HG03045 (cell line): ENCODE data around the gene SLC26A9.

Experiments used
- ATAC-seq: cut with Tn5 transposase; IDR thresholded peaks from one replicate; pipeline ENCODE4 v1.9.1; 2021; ENCODE audit warnings: mild to moderate bottlenecking, moderate library complexity; ENCODE audit not compliant: unreplicated experiment

SLC26A9 gene

DNA sequence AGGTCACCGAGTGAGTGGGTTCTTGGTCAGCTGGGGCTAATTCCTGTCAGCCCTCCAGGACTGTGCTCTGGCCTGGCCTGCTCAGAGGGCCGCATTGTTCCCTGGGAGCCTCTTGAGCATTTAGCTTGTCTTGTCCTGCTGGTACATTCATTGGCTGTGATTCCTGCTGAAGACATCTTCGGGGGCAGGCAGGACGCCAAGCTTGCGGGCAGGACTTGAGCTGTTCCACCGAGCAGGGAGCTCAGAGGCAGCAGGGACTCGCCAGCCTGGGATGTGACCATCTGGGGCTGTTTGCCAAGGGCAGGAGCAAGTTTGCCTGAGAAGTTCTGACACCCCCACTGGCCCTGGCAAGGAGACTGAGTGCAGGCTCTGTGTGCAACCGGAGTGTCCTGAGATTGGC is 7.0 kb upstream of the SLC26A9 start:
- ATAC-seq: no peak

DNA sequence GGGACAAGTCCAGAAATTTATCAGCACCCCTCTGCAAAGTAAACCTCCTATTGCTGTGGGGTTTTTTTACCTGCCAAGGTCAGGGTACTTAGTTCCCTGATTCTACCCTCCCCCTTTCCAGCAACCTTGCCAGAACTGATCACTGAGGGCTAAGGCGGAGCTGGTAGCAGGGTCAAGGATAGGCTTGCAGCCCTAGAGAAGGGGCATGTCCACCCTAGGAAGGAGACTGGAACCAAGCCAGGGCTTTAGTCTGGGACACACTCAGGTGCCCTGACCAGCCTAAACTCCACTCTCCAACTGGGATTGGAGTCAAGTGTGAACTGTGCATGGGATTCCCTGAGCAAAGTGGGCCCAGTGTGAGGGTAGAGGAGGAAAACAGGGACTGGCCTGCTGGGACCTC is 6.5 kb upstream of the SLC26A9 start:
- no peak for ATAC-seq

DNA sequence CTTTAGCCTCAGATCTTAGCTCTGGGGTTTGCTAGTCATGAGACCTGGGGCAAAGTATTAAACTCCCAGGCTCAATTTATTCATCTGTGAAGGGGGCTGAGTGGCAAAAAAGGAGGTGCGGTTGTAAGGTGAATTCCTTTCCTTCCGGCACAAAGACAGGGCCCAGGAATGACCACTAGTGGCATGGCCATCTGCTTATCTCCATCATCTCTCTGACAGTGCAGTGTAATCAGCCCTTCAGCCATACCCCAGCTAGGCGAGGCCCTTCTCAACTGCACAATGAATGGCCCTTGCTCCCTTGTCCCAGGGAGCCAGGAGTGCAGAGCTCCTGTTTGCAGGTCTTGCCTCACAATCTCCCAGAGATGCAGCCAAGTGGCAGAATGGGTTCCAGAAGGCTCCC is 5.6 kb upstream of the SLC26A9 start:
- no peak for ATAC-seq

DNA sequence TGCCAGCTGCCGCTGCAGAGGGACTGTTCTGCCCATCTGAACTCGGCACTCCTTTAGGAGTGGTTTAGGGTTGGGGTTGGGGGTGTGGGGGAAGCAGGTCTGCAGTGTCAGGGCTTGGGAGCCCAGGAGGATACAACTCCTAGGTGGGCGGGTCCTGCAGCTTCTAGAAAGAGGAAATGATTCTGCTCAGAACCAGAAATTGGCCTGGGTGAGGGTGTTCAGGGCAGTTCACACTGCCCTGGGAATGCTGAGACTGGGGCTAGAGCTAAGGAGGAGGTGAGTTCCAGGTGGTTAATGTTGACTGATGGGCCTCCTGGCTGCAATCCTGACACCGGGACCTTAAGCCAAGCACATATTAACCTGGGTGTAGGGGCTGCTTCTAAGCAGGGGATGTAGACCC is 4.8 kb upstream of the SLC26A9 start:
- no peak for ATAC-seq

DNA sequence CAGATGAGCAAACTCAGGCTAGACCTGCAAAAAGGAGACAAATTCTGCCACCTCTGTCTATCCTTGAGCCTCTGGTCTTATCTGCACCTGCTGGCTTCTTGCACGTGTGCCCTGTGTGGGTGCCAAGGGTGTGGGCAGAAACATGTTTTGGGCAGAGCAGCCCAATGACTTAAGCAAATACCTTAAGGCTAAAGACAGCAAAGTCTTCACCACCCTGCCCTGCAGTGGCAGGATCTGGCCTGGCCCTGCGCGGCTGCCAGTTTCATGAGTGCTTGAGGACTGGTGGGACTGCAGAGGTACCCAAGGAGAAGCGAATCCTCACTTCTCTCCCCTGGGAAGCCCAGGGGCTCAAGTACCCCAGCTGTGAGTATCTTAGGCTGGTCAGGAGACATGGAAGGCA is 3.8 kb upstream of the SLC26A9 start:
- ATAC-seq: no peak

DNA sequence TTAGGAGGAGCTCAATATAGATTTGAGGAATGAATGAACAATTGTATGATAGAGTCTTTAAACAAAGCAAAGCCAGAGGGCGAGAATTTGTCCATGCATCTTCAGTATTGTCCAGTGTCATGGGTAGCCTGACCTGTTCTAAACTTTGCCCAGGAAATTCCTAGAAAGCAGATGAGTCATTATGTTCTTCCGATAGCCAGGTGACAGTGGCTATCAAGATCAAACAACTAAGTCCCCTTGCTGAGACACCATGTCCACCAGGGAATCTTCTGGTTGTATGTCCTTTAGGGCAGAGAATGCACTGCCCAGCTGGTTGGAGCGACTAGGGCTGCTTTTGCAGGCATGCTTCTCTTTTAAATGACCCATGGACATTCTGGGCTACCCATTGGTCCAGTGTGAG is 1.8 kb upstream of the SLC26A9 start:
- no peak for ATAC-seq

DNA sequence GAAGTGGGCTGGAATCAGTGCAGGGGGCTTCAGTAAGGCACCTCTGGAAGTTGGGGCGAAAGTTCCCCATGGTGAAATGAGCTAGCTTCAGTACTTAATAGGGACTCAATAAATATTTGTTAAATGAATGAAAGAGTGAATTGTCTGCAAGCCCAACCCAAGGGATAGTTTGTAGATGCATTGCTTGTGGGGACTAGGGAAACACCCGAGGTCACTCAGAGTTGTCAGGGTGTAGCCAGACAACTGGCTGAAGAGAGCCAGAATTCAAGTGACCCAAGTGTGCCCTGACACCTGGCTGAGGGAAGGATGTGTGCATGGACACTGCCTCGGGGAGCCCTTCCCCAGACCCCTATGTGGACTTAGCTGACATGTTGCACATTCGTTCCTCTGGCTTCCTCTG is 1.3 kb upstream of the SLC26A9 start:
- no peak for ATAC-seq

DNA sequence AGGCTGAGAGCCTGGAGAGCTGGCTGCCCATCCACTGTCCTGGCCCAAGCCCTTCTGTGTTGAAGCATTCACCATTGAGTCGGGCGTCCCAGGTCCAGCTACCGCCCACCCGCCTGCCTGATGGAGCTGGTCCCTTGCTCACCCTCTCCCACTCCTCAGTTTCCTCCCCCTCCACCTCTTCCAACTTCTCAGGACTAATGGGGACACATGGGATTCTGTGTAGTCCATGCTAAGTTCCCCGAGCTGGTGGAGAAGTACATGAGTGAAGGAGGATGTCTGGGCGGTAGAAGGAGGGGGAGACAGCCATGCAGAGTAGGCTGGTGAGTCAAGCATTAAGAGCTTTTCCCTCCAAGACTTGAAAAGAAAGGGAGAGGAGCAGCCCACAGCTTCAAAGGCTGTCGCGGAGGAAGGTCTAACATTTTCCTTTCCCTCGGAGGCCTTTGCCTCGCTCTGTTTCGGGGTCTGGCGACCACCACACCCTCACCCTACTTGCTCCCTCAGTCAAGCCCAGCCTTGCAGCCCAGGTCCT is 561 bp downstream of the SLC26A9 start:
- no peak for ATAC-seq

DNA sequence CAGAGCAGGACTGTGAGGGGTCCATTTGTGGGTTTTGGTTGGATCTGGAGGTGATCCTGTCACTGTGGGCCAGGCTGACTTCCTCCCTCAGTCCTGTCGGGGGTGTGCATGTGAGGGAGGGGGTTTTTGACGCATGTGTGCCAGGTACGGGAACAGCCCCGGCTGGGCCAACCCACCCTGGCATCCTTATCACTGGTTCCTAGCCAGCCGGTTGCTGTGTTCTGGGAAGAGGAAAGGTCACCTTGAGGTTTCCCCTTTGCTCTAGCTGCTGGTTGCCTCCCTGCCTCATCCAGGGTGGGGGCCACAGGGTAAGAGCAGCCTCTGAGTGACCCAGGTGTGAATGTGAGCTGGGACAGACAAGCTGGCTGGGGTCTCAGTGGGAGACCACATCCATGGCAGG is 2.5 kb downstream of the SLC26A9 start:
- ATAC-seq: no peak

DNA sequence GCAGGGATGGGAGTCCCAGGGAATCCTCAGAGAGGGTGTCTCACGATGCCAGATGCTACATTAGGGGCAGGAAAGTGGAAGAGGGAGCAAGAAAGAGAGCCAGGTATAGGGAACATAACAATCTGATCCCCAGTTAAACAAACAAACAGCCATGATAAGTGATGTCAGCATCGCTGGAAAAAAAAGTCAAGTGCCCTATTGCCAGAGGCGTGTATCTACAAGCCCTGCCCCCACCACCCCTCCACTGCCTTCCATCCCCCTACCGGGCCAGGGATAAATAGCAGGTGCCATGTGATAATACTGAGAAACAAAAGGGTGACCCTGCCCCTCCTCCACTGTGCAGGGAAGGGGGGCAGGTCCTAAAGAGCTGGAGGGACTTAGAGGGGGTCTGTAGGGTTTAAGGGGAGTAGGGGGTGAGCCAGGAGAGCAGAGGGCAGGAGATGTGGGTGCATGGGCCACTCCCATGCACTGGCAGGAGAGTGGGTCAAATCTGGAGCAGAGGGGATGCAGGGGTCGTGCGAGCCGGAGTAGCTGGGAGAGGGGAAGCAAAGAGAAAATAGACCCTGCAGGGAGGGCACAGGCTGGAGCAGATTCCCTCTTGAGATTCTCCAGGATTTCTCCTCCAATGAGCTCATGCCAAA is 3.4 kb downstream of the SLC26A9 start:
- no peak for ATAC-seq

DNA sequence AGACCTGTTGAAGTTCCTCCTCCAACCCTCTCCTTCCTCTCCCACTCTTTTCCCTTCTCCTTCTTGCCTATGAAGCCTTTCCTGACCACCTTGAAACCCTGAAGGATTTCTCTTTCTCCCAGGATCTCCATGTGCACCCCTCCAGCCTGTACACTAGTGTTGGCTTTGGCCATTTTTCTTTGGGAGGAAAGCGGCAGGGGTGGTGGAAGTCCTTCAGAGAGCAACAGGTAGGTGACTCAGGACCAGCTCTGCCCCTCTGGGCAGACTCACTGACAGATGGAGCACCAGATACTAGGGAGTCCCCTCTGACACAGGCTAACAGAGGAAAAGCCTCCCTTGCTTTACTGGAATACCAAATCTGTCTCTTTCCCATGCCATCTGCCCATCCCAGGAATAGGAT is 4.6 kb downstream of the SLC26A9 start:
- no peak for ATAC-seq

DNA sequence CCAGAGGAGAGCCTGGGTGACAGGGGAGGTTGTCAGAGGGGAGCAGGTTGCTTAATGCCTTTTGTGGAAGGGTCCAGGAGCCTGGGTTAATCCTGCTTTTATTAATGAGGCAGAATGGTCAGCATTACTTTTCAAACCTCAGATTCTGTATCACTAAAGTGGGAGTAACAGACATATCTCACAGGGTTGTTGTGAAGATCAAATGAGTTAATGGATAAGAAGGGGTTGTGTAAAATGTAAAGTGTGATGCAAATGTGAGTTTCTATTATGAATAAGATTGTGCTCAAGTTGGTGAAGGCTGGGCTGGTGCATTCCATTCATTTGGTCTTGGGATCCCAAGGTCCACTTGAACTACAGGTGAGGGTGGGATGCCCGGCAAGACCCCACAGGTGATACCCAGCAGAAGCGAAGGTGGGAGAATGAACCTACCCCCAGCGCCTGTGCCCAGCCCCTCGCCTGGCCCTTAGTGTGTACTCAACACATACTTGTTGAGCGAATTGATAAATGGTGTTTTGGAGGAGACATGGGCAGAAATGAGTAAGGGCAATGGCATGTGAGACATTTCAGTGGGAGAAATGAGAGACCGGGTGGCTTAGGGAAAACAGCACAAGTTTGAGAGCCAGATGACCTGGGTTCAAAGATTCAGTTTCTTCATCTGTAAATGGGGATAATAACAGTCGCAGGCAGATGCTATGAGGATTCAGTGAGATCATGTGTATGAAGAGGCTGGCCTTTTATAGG is 6.2 kb downstream of the SLC26A9 start:
- no peak for ATAC-seq

DNA sequence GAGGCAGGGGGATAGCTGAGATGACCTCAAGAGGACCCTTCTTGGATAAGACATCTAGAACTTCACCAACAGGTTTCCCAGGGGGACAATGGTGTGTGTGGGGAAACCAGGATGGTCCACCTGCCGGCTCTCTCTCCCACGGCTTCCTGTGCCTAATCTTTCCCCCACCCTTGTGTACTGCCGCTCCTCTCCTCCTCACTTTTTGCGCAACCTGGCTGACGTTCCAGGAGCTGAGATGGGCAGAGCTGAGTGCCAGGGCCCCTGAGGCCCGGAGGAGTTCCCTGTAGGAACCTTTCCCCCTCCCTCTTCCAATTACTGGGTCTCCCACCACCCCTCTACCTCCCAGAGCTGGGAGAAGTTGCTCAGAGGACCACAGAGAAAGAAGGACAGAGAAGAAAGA is 6.9 kb downstream of the SLC26A9 start:
- no peak for ATAC-seq

DNA sequence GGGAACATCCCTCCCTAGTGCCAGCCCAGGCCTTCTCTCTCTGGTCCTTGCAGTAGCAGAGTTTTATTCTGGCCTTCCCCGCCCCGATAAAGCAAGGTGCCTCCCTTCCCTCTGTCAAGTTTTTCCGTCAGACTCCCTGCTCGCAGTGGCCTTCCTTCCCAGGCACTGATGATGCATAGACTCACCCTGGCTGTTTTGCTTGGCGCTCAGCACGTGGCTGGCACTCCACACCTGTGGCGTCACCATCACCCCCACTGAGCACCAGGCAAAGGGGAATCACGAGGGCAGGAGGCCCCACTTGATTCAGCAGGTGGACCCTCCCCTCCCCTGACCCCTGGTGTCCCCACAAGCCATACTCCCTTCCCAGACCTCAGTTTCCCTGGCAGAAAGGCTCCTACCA is 7.4 kb downstream of the SLC26A9 start:
- ATAC-seq: no peak

DNA sequence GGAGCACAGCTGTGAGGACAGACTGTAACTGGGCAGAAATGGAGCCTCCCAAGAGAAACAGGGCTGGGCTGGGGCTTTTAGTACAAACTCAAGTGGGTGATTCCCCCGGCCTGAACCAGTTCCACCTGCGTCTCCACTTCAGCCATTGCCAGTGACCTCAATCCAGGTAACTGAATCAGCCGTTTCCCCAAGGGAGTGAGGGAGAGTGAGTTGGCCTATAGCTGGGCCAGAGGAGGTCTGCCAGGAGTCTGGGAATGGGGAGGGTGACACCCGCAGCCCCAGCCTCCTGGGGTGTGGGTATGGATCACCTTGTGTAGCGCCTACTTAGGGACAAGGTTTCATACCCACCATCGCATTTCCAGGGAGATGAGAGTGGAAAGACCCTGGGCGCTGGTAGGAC is 8.5 kb downstream of the SLC26A9 start:
- no peak for ATAC-seq

DNA sequence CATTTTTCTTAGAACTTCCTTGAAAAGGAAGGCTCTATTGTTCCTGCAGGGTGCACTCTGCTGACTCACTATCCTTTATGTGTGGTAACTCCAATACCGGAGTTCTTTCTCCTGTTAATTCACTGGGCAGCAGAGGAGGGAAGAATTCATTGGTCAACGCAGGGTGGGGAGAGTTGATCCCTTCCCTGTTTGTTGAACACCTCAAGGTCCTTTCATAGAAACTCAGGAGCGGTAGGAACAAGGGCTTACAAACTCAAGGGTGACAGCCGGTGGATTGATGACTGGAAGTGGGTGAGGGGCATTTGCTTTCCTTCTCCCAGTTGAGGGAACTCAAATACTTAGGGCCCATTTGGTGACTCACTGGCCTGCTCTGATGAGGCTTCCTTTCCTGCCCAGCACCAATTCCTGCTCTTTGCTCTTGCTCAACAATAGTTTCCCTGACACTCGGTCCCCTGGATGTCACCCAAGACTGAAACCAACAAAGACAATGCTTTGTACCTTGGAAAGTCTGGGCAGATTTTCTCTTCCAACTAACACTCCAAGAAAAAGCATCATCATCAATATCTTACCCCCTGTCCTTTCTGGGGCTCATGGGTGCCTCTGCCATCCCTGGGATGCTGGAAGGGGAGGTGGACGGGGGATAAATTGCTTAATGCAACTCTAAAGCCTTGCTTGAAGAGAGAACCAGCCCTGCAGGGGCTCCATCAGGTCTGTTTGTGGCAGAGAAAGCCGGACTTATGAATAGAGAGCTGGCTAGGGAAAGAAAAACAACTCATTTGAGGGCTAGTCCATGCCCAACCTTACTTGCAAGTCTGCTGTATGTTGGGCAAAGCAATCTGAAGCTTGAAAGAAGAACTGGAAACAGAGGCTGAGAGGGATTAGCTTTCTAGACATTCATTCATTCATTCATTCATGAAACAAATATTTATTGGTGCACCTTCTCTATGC is 9.3 kb downstream of the SLC26A9 start:
- ATAC-seq: no peak

DNA sequence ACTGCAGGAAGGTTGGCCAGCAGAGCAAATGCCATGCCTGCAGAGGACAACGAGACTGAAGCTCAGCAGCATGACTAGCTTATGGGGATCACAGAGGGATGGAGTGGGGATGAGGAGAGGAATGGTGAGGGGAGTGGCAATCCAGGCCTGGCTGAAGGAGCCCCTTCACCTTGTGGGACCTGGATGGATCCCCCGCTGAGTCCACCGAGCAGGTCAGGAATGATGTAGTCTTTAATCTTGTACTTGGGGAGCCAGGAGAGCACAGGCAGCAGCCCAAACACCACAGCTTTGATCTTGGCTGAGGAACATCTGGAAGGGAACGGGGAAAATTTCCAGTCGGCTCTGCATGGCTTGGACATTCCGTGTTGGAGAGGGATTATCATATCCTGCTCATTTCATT is 10.5 kb downstream of the SLC26A9 start:
- ATAC-seq: no peak

DNA sequence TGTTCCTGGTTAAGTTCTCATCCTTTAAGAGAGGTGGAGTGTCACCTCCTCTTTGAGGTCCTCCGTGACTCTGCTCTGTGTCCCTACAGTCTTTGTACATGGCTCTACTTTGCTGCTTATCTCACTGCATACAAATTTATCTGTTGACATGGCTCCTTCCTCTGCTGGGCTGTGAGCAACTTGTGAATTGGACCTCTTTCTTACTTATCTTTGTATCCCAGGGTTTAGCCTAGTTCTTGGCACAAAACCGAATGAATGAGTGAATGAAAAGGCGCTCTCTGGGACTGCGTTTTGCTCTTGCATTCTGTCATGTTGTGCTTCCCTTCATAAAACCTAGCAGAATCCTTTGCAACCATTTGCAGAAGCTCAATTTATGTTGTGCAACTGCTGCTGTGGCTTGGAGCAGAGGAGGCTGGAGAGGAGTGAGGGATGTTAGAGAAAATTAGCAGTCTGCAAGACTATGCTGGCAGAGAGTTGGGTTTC is 12.4 kb downstream of the SLC26A9 start:
- ATAC-seq: no peak

DNA sequence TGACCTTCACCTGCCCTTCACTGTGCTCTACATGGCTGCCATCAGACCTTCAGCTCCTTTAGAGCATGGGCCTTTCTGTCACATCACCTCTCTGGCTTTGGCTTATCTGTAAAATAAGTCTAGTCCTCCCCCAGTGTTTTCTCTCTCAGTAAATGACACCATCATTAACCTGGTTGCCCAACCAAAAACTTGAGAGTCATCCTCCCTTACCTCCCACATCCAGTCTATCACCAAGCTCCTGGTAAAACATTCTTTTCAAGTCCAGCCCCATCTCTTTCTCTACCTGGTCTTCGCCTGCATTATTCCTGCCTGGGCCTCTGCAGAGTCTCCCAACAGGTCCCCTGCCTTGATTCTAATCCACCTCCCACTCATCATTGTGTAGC is 13.1 kb downstream of the SLC26A9 start:
- no peak for ATAC-seq

DNA sequence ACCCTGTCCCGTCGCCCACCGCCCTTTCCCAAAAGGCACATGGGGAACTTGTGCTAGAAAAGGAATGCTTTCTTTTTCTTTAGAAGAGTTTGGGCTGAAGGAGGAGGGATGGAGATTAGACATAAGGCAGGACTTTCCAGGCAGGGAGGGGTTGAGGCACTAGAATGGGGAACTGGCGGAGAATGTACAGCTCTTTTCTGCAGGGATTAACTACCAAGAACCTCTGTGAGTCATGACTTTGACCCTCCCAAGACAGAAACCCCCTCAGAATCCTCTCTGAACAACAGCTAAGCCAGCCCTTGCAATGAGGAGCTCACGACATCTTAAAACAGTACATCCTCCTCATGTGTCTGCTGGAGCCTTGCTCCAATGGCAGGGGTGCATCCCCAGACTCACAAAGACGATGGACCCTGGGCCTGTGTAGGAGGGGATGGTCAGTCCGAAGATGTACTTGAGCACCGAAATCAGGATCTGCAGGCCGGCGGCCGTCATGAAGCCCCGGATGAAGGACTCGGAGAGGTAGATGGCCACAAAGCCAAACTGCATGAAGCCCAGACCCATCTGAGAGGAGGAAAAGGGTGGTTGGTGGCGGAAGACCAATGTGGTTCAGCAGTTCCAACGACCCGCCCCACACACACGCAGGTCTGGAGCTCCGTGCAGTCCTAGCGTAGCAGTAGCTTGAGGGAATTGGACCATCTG is 13.6 kb downstream of the SLC26A9 start:
- ATAC-seq: no peak

DNA sequence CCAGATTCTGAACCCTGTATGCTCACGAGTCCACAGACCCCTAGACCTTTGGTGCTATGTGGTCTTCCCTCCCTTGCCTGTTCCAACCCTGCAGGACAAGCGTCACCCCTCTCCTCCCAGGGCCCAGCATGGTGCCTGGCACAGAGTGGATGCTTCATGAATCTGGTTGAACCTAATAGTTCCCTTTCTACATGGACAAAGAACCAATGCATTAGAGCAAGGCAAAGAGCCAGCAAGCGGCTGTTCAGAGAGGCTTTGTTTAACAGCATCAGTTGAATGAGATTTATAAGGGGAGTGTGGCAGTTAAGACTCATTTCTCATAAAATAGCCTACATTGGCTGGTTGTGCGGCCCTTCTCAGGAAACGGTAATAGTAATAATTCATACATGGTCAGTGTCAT is 14.9 kb downstream of the SLC26A9 start:
- no peak for ATAC-seq
